Progenitor cell of endocrine pancreas (in vitro differentiated cells): Measurements from ENCODE around the gene PGAM1. TPM values are rescaled to one million over a fixed set of nuclear protein-coding genes. Genes with fewer than 3 reads are reported as not detected.
"Not testable (repeated sequence)": the region's sequence is repeated elsewhere in the genome, so short reads cannot be mapped to it uniquely, and the experiment has no call there.

ENCODE experiments used
- DNase-seq: peaks from one replicate; pipeline ENCODE4 v3.0.0; 2021; ENCODE audit warnings: low spot score; ENCODE audit not compliant: unreplicated experiment
- H3K27ac Mint-ChIP-seq: 2 replicates; pipeline ENCODE4 v1.8.0; 2021; ENCODE audit warnings: mild to moderate bottlenecking, moderate library complexity, mixed read lengths
- H3K27me3 Mint-ChIP-seq: 2 replicates; pipeline ENCODE4 v1.8.0; 2021; ENCODE audit warnings: mixed read lengths
- H3K36me3 Mint-ChIP-seq: 2 replicates; pipeline ENCODE4 v1.8.0; 2022; ENCODE audit warnings: mixed read lengths; ENCODE audit not compliant: insufficient read depth
- H3K4me1 Mint-ChIP-seq: 2 replicates; pipeline ENCODE4 v1.8.0; 2021; ENCODE audit warnings: low read depth, mixed read lengths
- H3K4me3 Mint-ChIP-seq: 2 replicates; pipeline ENCODE4 v1.8.0; 2021; ENCODE audit warnings: low read depth, mild to moderate bottlenecking, moderate library complexity, mixed read lengths
- H3K9me3 Mint-ChIP-seq: 2 replicates; pipeline ENCODE4 v1.8.0; 2021; ENCODE audit warnings: low read depth, mixed read lengths
- total RNA-seq: library from RNA; stranded (reverse); gene quantifications from 2 replicates; pipeline ENCODE4 v1.2.1, GENCODE V29; 2021
- TF ChIP-seq, protein P1 (sequence below): fragments of 200-600 bp; sonication (generic); IDR thresholded peaks from one replicate; pipeline ENCODE4 v1.5.0; 2021; ENCODE audit warnings: antibody characterized with exemption, mild to moderate bottlenecking; ENCODE audit not compliant: unreplicated experiment

Gene PGAM1
- total RNA-seq, 1 donor from 2014 or later: 130 TPM

DNA sequence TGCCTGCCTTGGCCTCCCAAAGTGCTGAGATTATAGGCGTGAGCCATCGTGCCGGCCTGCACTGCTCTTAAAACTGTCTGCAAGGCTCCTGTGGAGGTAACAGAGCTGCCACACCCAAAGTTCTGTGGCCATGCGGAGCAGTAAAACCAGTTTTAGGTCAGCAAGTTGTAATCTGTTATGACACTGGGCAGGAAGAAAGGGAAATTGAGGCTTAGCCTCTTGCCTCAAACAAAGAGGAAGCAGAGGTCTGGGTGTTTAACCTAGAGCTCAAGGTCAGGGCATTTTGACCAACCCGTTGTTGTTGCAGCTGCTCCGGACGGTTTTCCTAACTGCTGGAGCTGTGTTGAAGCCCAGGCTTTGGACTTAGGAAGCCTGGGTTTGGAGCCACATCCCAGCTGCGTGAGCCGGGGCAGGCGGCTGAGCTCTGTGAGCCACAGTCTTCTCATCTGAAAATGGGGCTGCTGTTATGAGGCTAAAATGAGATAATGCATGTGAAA, 17.4 kb upstream of the PGAM1 start:
- TF ChIP-seq, protein P1, sequence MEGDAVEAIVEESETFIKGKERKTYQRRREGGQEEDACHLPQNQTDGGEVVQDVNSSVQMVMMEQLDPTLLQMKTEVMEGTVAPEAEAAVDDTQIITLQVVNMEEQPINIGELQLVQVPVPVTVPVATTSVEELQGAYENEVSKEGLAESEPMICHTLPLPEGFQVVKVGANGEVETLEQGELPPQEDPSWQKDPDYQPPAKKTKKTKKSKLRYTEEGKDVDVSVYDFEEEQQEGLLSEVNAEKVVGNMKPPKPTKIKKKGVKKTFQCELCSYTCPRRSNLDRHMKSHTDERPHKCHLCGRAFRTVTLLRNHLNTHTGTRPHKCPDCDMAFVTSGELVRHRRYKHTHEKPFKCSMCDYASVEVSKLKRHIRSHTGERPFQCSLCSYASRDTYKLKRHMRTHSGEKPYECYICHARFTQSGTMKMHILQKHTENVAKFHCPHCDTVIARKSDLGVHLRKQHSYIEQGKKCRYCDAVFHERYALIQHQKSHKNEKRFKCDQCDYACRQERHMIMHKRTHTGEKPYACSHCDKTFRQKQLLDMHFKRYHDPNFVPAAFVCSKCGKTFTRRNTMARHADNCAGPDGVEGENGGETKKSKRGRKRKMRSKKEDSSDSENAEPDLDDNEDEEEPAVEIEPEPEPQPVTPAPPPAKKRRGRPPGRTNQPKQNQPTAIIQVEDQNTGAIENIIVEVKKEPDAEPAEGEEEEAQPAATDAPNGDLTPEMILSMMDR: no peak
- H3K27ac Mint-ChIP-seq: peak overlapping the region; percentile 45
- H3K4me1 Mint-ChIP-seq: peaks cover 4% of the 10 kb centered on the region
- no peaks in the 10 kb centered on the region for H3K36me3 Mint-ChIP-seq
- no peak for DNase-seq
- H3K27me3 Mint-ChIP-seq: no peaks in the 10 kb centered on the region
- H3K9me3 Mint-ChIP-seq: no peaks in the 10 kb centered on the region
- H3K4me3 Mint-ChIP-seq: no peak overlapping the region

DNA sequence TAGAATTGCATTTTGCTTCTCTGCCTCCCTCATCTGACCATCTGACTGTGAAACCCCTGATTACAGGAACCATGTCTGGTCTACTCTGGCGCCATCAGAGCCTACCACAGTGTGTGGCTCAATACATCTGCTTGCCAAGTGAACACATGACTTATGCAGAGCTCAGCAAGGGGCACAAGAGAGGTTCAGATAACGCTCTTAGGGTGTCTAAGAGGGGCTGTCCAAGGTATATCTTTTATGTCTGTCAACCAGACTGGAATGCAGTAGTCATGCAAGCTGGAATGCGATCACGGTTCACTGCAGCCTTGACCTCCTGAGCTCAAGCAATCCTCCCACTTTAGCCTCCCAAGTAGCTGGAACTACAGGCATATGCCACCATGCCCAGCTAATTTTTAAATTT, 14.6 kb upstream of the PGAM1 start:
- Mint-ChIP-seq H3K27me3 (no peaks in the 10 kb centered on the region), H3K4me3 (no peak overlapping the region), H3K9me3 (no peaks in the 10 kb centered on the region), H3K4me1 (peaks cover 11% of the 10 kb centered on the region), H3K27ac (no peak overlapping the region), H3K36me3 (no peaks in the 10 kb centered on the region)
- TF ChIP-seq, protein P1: no peak
- no peak for DNase-seq

DNA sequence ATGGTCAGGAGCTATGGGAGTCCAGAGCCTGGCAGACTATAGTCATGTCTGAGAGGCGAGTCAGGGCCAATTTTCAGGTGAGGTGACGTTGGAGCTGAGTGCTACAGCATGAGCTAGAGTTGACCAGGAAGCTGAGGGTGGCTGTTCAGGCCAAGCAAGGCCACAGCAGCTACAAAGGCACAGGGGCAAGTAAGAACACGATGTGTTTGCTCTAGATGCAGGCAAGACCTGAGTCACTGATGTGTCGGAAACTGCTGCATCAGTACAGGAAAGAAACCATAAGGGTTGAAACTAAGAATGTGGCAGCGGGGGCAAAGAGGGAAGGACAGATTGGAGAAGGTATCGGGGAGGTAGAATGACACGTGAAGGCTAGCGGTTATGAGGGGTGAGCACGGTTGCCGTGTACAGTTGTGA, 13.1 kb upstream of the PGAM1 start:
- Mint-ChIP-seq H3K27me3 (no peaks in the 10 kb centered on the region), H3K9me3 (no peaks in the 10 kb centered on the region), H3K4me1 (peaks cover 22% of the 10 kb centered on the region), H3K36me3 (no peaks in the 10 kb centered on the region), H3K27ac (peak overlapping the region; percentile 30), H3K4me3 (no peak overlapping the region)
- TF ChIP-seq, protein P1: no peak
- no peak for DNase-seq

DNA sequence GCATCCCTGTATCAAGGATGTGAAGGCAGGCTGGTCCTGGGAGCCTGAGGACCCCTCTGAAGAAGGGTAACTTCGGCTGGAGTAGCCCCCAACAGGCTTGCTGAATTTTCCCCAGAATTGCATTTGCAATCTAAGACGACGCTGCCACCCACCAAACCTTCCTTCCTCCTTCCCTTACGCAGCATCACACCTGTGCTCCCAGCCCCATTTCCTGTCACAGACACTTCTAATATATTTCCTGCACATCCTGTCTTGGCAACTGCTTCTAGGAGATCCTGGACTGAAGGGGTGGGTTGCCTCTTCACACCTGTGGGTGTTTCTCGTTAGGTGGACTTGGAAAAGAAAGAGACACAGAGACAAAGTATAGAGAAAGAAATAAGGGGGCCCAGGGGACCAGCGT, 9.4 kb upstream of the PGAM1 start:
- TF ChIP-seq, protein P1: no peak
- H3K4me1 Mint-ChIP-seq: peaks cover 35% of the 10 kb centered on the region
- peak overlapping the region; percentile 86 for H3K27ac Mint-ChIP-seq
- no peaks in the 10 kb centered on the region for H3K27me3 Mint-ChIP-seq
- no peak overlapping the region for H3K4me3 Mint-ChIP-seq
- H3K9me3 Mint-ChIP-seq: no peaks in the 10 kb centered on the region
- no peak for DNase-seq
- H3K36me3 Mint-ChIP-seq: no peaks in the 10 kb centered on the region

DNA sequence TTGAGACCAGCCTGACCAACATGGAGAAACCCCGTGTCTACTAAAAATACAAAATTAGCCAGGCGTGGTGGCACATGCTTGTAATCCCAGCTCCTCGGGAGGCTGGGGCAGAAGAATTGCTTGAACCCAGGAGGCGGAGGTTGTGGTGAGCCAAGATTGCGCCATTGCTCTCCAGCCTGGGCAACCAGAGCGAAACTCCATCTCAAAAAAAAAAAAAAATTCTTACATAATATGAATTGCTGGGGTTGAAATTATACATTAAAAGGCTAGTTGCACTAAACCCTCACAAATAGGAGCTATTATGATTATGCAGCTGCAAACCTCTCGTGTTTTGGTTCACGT, 2.3 kb upstream of the PGAM1 start:
- H3K9me3 Mint-ChIP-seq, H3K27me3 Mint-ChIP-seq, DNase-seq, H3K27ac Mint-ChIP-seq, H3K36me3 Mint-ChIP-seq: not testable (repeated sequence)
- Mint-ChIP-seq H3K4me1 (peaks cover 23% of the 10 kb centered on the region), H3K4me3 (peak overlapping the region; percentile 12)

DNA sequence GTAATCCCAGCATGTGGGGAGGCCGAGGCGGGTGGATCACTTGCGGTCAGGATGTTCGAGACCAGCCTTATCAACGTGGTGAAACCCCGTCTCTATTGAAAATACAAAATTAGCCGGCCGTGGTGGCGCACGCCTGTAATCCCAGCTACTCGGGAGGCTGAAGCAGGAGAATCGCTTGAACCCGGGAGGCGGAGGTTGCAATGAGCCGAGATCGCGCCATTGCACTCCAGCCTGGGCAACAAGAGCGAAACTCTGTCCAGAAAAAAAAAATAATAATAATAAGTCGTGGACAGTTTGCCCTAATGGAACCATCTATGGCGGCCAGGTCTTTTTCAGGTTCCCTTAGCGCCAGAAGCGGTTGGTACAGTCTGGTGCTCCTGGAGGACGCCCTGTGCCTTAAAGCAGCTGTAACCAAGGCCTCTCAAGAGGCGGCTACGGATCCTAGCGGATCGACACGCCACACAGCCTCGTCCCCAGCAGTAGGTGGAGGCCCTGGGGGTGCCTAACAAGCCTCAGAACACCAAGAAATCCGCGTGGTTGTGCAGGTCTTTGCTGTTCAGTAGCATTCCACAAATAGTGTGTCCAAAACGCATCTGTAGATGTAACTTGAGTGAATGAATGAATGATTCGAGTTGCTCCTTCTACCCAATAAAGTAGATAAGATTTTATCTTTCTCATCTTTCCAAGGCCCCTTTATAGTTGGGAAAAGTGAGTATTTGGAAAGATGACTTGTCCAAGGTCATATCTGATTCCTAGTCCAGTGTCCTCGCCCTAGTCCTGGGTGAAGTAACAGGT, 982 bp downstream of the PGAM1 start:
- Mint-ChIP-seq H3K36me3 (peaks cover 11% of the 10 kb centered on the region), H3K4me3 (peak overlapping the region; percentile 91), H3K27ac (peak overlapping the region; percentile 93), H3K4me1 (peaks cover 18% of the 10 kb centered on the region), H3K27me3 (no peaks in the 10 kb centered on the region), H3K9me3 (no peaks in the 10 kb centered on the region)
- DNase-seq: no peak
- TF ChIP-seq, protein P1: no peak
